GM12892 (cell line): ENCODE data around the gene HDAC10.

Experiments
- DNase-seq: peaks from one replicate; pipeline ENCODE4 v3.0.0; 2011; ENCODE audit not compliant: insufficient read length
- FAIRE-seq: peaks from 2 replicates; lab custom pipeline; 2011; peaks lifted over from hg19 to GRCh38; lab: Jason Lieb, UNC
- POLR2A ChIP-seq: IDR thresholded peaks from 2 replicates; pipeline ENCODE4 v1.6.1; 2011; ENCODE audit warnings: low read depth, low read length, control low read depth
- POLR2AphosphoS5 ChIP-seq: IDR thresholded peaks from 2 replicates; pipeline ENCODE4 v1.6.1; 2011; ENCODE audit warnings: low read depth, low read length, control low read depth
- TAF1 ChIP-seq: IDR thresholded peaks from 2 replicates; pipeline ENCODE4 v1.6.1; 2011; ENCODE audit warnings: low read depth, mild to moderate bottlenecking, control low read depth, low read length, borderline replicate concordance

The HDAC10 gene

GRCh38 chr22:50272044-50272802, 21.2 kb upstream of the HDAC10 start:
- TF ChIP-seq TAF1 (no peak), POLR2A (no peak), POLR2AphosphoS5 (no peak)
- no peak for DNase-seq
- FAIRE-seq, result no peak

GRCh38 chr22:50271519-50271970, 20.5 kb upstream of the HDAC10 start:
- DNase-seq (peak; percentile 76), FAIRE-seq (peak; percentile 27)
- TF ChIP-seq POLR2A, result no peak

- peak; percentile 76 for FAIRE-seq
- no peak for DNase-seq
Measured at GRCh38 chr22:50270666-50271394, 19.8 kb upstream of the HDAC10 start.

GRCh38 chr22:50269970-50270665, 19.1 kb upstream of the HDAC10 start, which contains the start of gene MAPK11:
MAPK11 (minus strand) TSS chr22:50270380; CDS start chr22:50270292, 88 bp downstream.
- no peak for TF ChIP-seq TAF1
- TF ChIP-seq POLR2A, result no peak
- no peak for TF ChIP-seq POLR2AphosphoS5
- DNase-seq, result peak; percentile 71

More at GRCh38 chr22:50270666-50271394, 19.8 kb upstream of the HDAC10 start:
- no peak for TF ChIP-seq POLR2A
- no peak for TF ChIP-seq POLR2AphosphoS5
- TF ChIP-seq TAF1, result no peak

GRCh38 chr22:50269573-50269969, 18.5 kb upstream of the HDAC10 start:
- no peak for DNase-seq
- TF ChIP-seq TAF1 (no peak), POLR2AphosphoS5 (no peak), POLR2A (no peak)
- FAIRE-seq, result no peak

More at GRCh38 chr22:50269970-50270665, 19.1 kb upstream of the HDAC10 start, which contains the start of gene MAPK11:
- peak; percentile 65 for FAIRE-seq

GRCh38 chr22:50268655-50269113, 17.6 kb upstream of the HDAC10 start:
- DNase-seq (no peak), FAIRE-seq (no peak)

GRCh38 chr22:50267591-50268390, 16.7 kb upstream of the HDAC10 start:
- DNase-seq (no peak), FAIRE-seq (peak; percentile 74)
- TF ChIP-seq TAF1, result no peak
- TF ChIP-seq POLR2AphosphoS5, result no peak
- no peak for TF ChIP-seq POLR2A

More at GRCh38 chr22:50268655-50269113, 17.6 kb upstream of the HDAC10 start:
- TF ChIP-seq POLR2AphosphoS5 (no peak), POLR2A (no peak), TAF1 (no peak)

- FAIRE-seq (no peak), DNase-seq (no peak)
- TF ChIP-seq POLR2AphosphoS5 (no peak), POLR2A (no peak), TAF1 (no peak)
Measured at GRCh38 chr22:50266994-50267393, 15.9 kb upstream of the HDAC10 start.

GRCh38 chr22:50264946-50265669, 14.0 kb upstream of the HDAC10 start:
- TF ChIP-seq POLR2AphosphoS5, result no peak
- TF ChIP-seq TAF1, result no peak
- DNase-seq (no peak), FAIRE-seq (no peak)
